Activated CD4-positive, CD25-positive, alpha-beta regulatory T cell treated with anti-CD3 and anti-CD28 coated beads, Interleukin-2, amount 50 U/mL, for 72 hours (primary cell): ENCODE measurements around the gene EGR4.

Source experiments
- DNase-seq: peaks from one replicate; pipeline ENCODE4 v3.0.0; 2021

EGR4 gene

GRCh38 chr2:73289304-73289703 lies 4.0 kb downstream of the EGR4 start:
- no peak for DNase-seq

- DNase-seq = no peak
Measured at GRCh38 chr2:73286134-73286655, 7.2 kb downstream of the EGR4 start.

- DNase-seq = no peak
Measured at GRCh38 chr2:73285159-73285739, 8.1 kb downstream of the EGR4 start.

GRCh38 chr2:73284296-73285158 lies 8.8 kb downstream of the EGR4 start, which contains the start of gene FBXO41:
Gene FBXO41, minus strand, starts transcription at chr2:73284478. Its CDS starts 14,848 bp downstream, at chr2:73269630.
- DNase-seq = peak; percentile 70

GRCh38 chr2:73283545-73284295 lies 9.6 kb downstream of the EGR4 start:
- DNase-seq = no peak

- no peak for DNase-seq
Measured at GRCh38 chr2:73282924-73283544, 10.3 kb downstream of the EGR4 start.

GRCh38 chr2:73281244-73281643 lies 12.1 kb downstream of the EGR4 start:
- DNase-seq = no peak

- no peak for DNase-seq
Measured at GRCh38 chr2:73279852-73280251, 13.5 kb downstream of the EGR4 start.

GRCh38 chr2:73272270-73272669 lies 21.1 kb downstream of the EGR4 start:
- no peak for DNase-seq

- DNase-seq = no peak
Measured at GRCh38 chr2:73269686-73270465, 23.5 kb downstream of the EGR4 start.

- peak; percentile 73 for DNase-seq
Measured at GRCh38 chr2:73268830-73269685, 24.3 kb downstream of the EGR4 start.

GRCh38 chr2:73268366-73268829 lies 24.9 kb downstream of the EGR4 start:
- DNase-seq = no peak

- no peak for DNase-seq
Measured at GRCh38 chr2:73267008-73267407, 26.3 kb downstream of the EGR4 start.

GRCh38 chr2:73266061-73266901 lies 27.1 kb downstream of the EGR4 start:
- DNase-seq = no peak

- no peak for DNase-seq
Measured at GRCh38 chr2:73265298-73266060, 27.9 kb downstream of the EGR4 start.

GRCh38 chr2:73264783-73265182 lies 28.6 kb downstream of the EGR4 start:
- DNase-seq = no peak

GRCh38 chr2:73264332-73264606 lies 29.1 kb downstream of the EGR4 start:
- DNase-seq = no peak

GRCh38 chr2:73263540-73264331 lies 29.6 kb downstream of the EGR4 start:
- no peak for DNase-seq
